HG02938 (cell line): ENCODE data around the gene TRAF2.
"Not testable (repeated sequence)": the region's sequence is repeated elsewhere in the genome, so short reads cannot be mapped to it uniquely, and the experiment has no call there.

Source experiments
- ATAC-seq: cut with Tn5 transposase; IDR thresholded peaks from one replicate; pipeline ENCODE4 v1.9.1; 2021; ENCODE audit warnings: mild to moderate bottlenecking, moderate library complexity; ENCODE audit not compliant: unreplicated experiment

Gene TRAF2

GRCh38 chr9:136876476-136876875 lies 9.8 kb upstream of the TRAF2 start:
- ATAC-seq = no peak

- no peak for ATAC-seq
Measured at GRCh38 chr9:136880651-136881050, 5.7 kb upstream of the TRAF2 start.

- ATAC-seq = no peak
Measured at GRCh38 chr9:136881691-136882108, 4.6 kb upstream of the TRAF2 start.

- no peak for ATAC-seq
Measured at GRCh38 chr9:136882109-136882946, 4.0 kb upstream of the TRAF2 start.

- not testable (repeated sequence) for ATAC-seq
Measured at GRCh38 chr9:136882947-136883283, 3.4 kb upstream of the TRAF2 start.

GRCh38 chr9:136883670-136884069 lies 2.6 kb upstream of the TRAF2 start:
- not testable (repeated sequence) for ATAC-seq

GRCh38 chr9:136886610-136887597 lies 588 bp downstream of the TRAF2 start:
- ATAC-seq = peak; percentile 18

- no peak for ATAC-seq
Measured at GRCh38 chr9:136888454-136888853, 2.1 kb downstream of the TRAF2 start.

GRCh38 chr9:136889858-136890257 lies 3.5 kb downstream of the TRAF2 start:
- no peak for ATAC-seq

- no peak for ATAC-seq
Measured at GRCh38 chr9:136890661-136891060, 4.3 kb downstream of the TRAF2 start.

- ATAC-seq = no peak
Measured at GRCh38 chr9:136896027-136896426, 9.7 kb downstream of the TRAF2 start.

- ATAC-seq = no peak
Measured at GRCh38 chr9:136898483-136899100, 12.3 kb downstream of the TRAF2 start.

- no peak for ATAC-seq
Measured at GRCh38 chr9:136899196-136899595, 12.9 kb downstream of the TRAF2 start.

GRCh38 chr9:136900556-136900955 lies 14.2 kb downstream of the TRAF2 start:
- ATAC-seq = no peak

- no peak for ATAC-seq
Measured at GRCh38 chr9:136900988-136901515, 14.7 kb downstream of the TRAF2 start.

- peak; percentile 59 for ATAC-seq
Measured at GRCh38 chr9:136901516-136902258, 15.4 kb downstream of the TRAF2 start.

GRCh38 chr9:136902259-136902821 lies 16.0 kb downstream of the TRAF2 start:
- peak; percentile 60 for ATAC-seq

- no peak for ATAC-seq
Measured at GRCh38 chr9:136903041-136903554, 16.8 kb downstream of the TRAF2 start.

GRCh38 chr9:136906266-136906665 lies 19.9 kb downstream of the TRAF2 start:
- ATAC-seq = no peak
